ENCODE results near the gene DOCK8. TPM values are rescaled to one million over a fixed set of nuclear protein-coding genes. Genes with fewer than 3 reads are reported as not detected.

DOCK8 gene
- total RNA-seq, 1 experiment from 2014 or later = 0.37 TPM

GRCh38 chr9:335373-335772, 120.7 kb downstream of the DOCK8 start (continued):
- TF ChIP-seq, protein P1, sequence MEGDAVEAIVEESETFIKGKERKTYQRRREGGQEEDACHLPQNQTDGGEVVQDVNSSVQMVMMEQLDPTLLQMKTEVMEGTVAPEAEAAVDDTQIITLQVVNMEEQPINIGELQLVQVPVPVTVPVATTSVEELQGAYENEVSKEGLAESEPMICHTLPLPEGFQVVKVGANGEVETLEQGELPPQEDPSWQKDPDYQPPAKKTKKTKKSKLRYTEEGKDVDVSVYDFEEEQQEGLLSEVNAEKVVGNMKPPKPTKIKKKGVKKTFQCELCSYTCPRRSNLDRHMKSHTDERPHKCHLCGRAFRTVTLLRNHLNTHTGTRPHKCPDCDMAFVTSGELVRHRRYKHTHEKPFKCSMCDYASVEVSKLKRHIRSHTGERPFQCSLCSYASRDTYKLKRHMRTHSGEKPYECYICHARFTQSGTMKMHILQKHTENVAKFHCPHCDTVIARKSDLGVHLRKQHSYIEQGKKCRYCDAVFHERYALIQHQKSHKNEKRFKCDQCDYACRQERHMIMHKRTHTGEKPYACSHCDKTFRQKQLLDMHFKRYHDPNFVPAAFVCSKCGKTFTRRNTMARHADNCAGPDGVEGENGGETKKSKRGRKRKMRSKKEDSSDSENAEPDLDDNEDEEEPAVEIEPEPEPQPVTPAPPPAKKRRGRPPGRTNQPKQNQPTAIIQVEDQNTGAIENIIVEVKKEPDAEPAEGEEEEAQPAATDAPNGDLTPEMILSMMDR (IDR thresholded peaks at IDR 0.05 in 2 of 3, conservative IDR thresholded peaks at IDR 0.05 in 1 of 3; ENCODE audit: borderline replicate concordance in 1 of 3, insufficient read depth in 1 of 3, low read depth in 2 of 3, low read length in 2 of 3) = no peak
- TF ChIP-seq FOSL1 (IDR thresholded peaks at IDR 0.05; ENCODE audit: low read depth) = no peak

DNA sequence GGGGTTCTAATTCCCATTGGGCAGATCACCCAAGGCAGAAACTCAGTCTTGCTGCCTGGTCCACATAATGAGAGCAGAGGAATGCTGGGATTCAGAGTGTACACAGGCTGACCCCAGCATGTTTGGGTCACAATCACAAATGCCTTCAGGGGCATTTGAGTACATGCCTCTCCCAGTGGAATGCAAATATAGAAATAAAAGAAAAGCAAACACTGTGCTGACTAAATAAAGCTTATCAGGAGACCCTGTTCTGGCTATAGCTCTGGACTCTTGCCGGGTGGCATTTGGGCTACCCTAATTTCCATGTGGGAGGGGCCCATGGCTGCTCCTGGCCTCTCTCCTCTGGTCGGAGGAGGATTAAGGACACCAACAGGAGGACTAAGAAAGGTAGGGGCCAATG, 121.4 kb downstream of the DOCK8 start:
- no peaks in the 10 kb centered on the region for H4K20me1 ChIP-seq (ENCODE audit: insufficient read depth)
- no peaks in the 10 kb centered on the region for H3K36me3 ChIP-seq (ENCODE audit: control insufficient read depth in 1 of 2, insufficient read depth in 2 of 2, low read length in 2 of 2)
- H3K4me3 ChIP-seq (replicated peaks in 1 of 2; ENCODE audit: low read depth in 1 of 2, low read length in 2 of 2) = no peak overlapping the region
- no peak for DNase-seq (ENCODE audit: low read depth, low spot score)
- POLR2A ChIA-PET = no interaction called here
- BruUV-seq (replicated peaks) = no TSS peak
- ATAC-seq = no peak
- no peak overlapping the region for H3K4me2 ChIP-seq (ENCODE audit: low read length)
- no peaks in the 10 kb centered on the region for H3K9me3 ChIP-seq (ENCODE audit: control insufficient read depth in 1 of 2, insufficient read depth in 1 of 2, low read depth in 1 of 2, low read length in 2 of 2)
- H3K9ac ChIP-seq (ENCODE audit: low read length) = no peak overlapping the region
- H3K79me2 ChIP-seq (ENCODE audit: insufficient read depth, low read length) = no peaks in the 10 kb centered on the region
- intact Hi-C loops (cut with micrococcal nuclease) = no loop called here
- no peaks in the 10 kb centered on the region for H3K27me3 ChIP-seq (ENCODE audit: insufficient read depth, low read length)
- no peaks in the 10 kb centered on the region for H3K4me1 ChIP-seq (ENCODE audit: control insufficient read depth in 1 of 2, insufficient read depth in 2 of 2, low read length in 2 of 2)
- no peak for TF ChIP-seq EZH2 (IDR thresholded peaks at IDR 0.05)
- no peak for TF ChIP-seq ZFX (IDR thresholded peaks at IDR 0.05)
- TF ChIP-seq ELF1 (IDR thresholded peaks at IDR 0.05; ENCODE audit: borderline replicate concordance, low read depth) = no peak
- TF ChIP-seq, protein P2, sequence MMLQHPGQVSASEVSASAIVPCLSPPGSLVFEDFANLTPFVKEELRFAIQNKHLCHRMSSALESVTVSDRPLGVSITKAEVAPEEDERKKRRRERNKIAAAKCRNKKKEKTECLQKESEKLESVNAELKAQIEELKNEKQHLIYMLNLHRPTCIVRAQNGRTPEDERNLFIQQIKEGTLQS (IDR thresholded peaks at IDR 0.05) = no peak
- no peak for TF ChIP-seq EGR1 (IDR thresholded peaks at IDR 0.05; ENCODE audit: low read depth)
- TF ChIP-seq FOSL1 (IDR thresholded peaks at IDR 0.05; ENCODE audit: low read depth) = no peak
- TF ChIP-seq SP1 (IDR thresholded peaks at IDR 0.05; ENCODE audit: low read depth) = no peak
- TF ChIP-seq, protein P3, sequence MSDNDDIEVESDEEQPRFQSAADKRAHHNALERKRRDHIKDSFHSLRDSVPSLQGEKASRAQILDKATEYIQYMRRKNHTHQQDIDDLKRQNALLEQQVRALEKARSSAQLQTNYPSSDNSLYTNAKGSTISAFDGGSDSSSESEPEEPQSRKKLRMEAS (IDR thresholded peaks at IDR 0.05) = no peak
- H2AFZ ChIP-seq (ENCODE audit: low read depth, low read length, poor library complexity, severe bottlenecking) = no peak overlapping the region
- H3K27ac ChIP-seq (ENCODE audit: low read depth, low read length) = no peak overlapping the region
- CTCF ChIA-PET = no interaction called here
- no peaks in the 10 kb centered on the region for H3K9me2 ChIP-seq (ENCODE audit: insufficient read depth)
- RAD21 ChIA-PET (ENCODE audit: low non-redundant PET in 1 of 2, low total read pairs in 2 of 2, uncharacterized antibody in 2 of 2, unreplicated experiment in 2 of 2) = no interaction called here

Measured in HCT116 (cell line).